Measurements from ENCODE around the gene ASB2. TPM values are rescaled to one million over a fixed set of nuclear protein-coding genes. Genes with fewer than 3 reads are reported as not detected.
A peak's percentile ranks its signal among the peaks of the same experiment; 100 is the strongest.

Gene ASB2
- total and polyA plus RNA-seq, 2 of the 13 experiments (the other 11 are each of a cell fraction or from before 2014, with no cell fraction given): 0.82 to 4.1 TPM

DNA sequence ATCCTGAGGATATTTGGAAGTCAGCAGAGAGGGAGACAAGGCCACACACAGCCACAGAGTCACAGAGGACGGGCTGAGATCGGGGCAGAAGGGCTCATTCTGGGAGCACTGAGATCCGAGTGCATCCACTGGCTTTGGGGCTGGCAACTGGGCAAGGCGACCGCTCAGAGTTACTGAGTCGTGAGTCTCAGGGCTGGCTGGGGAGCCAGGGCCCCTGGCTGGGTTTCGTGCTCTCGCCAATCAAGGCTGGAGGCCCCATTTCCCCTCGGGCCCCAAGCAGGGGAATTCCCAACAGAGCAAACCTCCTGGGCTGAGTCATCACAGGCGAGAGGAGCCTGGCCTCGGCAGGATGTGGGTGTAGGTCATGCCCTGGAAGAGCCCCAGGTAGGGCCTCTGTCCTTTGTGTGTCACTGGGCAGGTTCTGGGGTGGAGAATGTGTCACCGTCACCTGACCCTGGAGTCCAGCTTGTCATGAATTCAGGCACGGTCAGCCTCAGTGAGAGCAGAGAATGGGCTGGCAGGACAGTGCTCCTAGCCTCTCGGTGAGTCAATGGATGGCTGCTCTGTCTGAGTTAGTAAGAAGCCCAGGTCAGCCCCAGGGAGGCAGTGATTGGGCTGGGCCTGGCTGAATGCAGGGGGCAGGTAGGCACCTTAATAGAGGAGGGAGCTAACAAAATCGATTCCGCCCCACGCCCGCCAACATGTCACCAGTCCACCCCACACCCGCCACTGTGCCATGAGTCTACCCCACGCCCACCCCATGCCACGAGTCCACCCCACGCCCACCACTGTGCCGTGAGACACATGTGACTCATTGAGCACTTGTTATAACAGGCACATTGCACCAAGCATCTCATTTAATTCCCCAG lies 16.9 kb downstream of the ASB2 start:
- ATAC-seq (peak; percentile 92), DNase-seq (ENCODE audit: low spot score) (peak; percentile 98), FAIRE-seq (peak; percentile 91)
- Histone ChIP-seq H3K79me2 (ENCODE audit: insufficient read depth, low read length) (no peaks in the 10 kb centered on the region), H2AFZ (ENCODE audit: low read length) (no peak overlapping the region), H3K36me3 (replicated peaks in 1 of 2; ENCODE audit: control insufficient read depth in 1 of 2, insufficient read depth in 2 of 2, low read length in 2 of 2) (no peaks in the 10 kb centered on the region), H3K27me3 (ENCODE audit: control insufficient read depth in 1 of 2, insufficient read depth in 2 of 2, low read length in 2 of 2) (no peaks in the 10 kb centered on the region), H3K4me1 (ENCODE audit: insufficient read depth, low read length) (peaks cover 86% of the 10 kb centered on the region), H3K4me2 (ENCODE audit: low read depth, low read length) (peak overlapping the region; percentile 64), H3K9me3 (ENCODE audit: low read length) (no peaks in the 10 kb centered on the region), H3K27ac (ENCODE audit: extremely low read length, insufficient read depth, low read length) (peak overlapping the region; percentile 79), H3K4me3 (replicated peaks in 1 of 3; ENCODE audit: insufficient read depth in 1 of 3, low read depth in 2 of 3, low read length in 3 of 3) (peak overlapping the region in 1 of 3 experiments; percentile 44; a peak in 2 of 6 replicates), H3K9ac (ENCODE audit: insufficient read depth, low read depth, low read length) (peak overlapping the region; percentile 69), H4K20me1 (ENCODE audit: insufficient read depth, low read length) (no peaks in the 10 kb centered on the region)
- BruUV-seq (replicated peaks): no TSS peak
- intact Hi-C loops (cut with micrococcal nuclease; ENCODE audit: unreplicated experiment) (loop anchor here (10.0 kb wide), 1 partner anchor 175 kb away; no protein-coding TSS in a partner anchor), in situ Hi-C loops (cut with HindIII; ENCODE audit: extremely low pct_ligation_motif_present, low pct_unique_long_range_greater_than_20kb) (no loop called here)
- 38% methylated on average over 9 of the region's 23 CpGs for WGBS (ENCODE audit: low lambda C conversion rate)
- CTCF ChIA-PET (ENCODE audit: low intra/inter-chr PET ratio, low total read pairs): interaction anchor here (1.0 kb wide), 1 partner anchor 11 kb away, joined by 3 read pairs; no protein-coding TSS in a partner anchor
- POLR2A ChIA-PET: interaction anchor here (0.5 to 3.9 kb wide), 27 partner anchors 9 to 689 kb away, joined by 3 to 30 read pairs (median 5); partner anchors contain the start of genes CCDC197, DDX24, IFI27L1 and OTUB2
- TF ChIP-seq SP5 (CRISPR knock-in tag; IDR thresholded peaks at IDR 0.05; ENCODE audit: borderline replicate concordance, low read depth) (peak; percentile 95), ZNF33B (CRISPR knock-in tag; IDR thresholded peaks at IDR 0.05) (no peak), ARNT (IDR thresholded peaks at IDR 0.05) (no peak), ZNF296 (CRISPR knock-in tag; conservative IDR thresholded peaks at IDR 0.05) (no peak), PCBP2 (optimal IDR thresholded peaks at IDR 0.05; ENCODE audit: low read depth, low read length, poor library complexity, severe bottlenecking) (no peak), ZNF749 (CRISPR knock-in tag; IDR thresholded peaks at IDR 0.05; ENCODE audit: borderline replicate concordance) (0 out of 2 replicates have a peak, but pooled peaks have one; percentile 62), ZFP37 (CRISPR knock-in tag; IDR thresholded peaks at IDR 0.05; ENCODE audit: borderline replicate concordance) (peak; percentile 60; the same call in 1 of the 2 replicates), EEA1 (CRISPR knock-in tag; IDR thresholded peaks at IDR 0.05; ENCODE audit: borderline replicate concordance) (no peak; the same call in 1 of the 2 replicates), ZNF792 (CRISPR knock-in tag; IDR thresholded peaks at IDR 0.05) (peak; percentile 93), ZNF570 (CRISPR knock-in tag; IDR thresholded peaks at IDR 0.05; ENCODE audit: borderline replicate concordance) (no peak), ZBTB8A (CRISPR knock-in tag; IDR thresholded peaks at IDR 0.05; ENCODE audit: borderline replicate concordance, low read depth) (no peak)
- TF ChIP-seq, protein P1, sequence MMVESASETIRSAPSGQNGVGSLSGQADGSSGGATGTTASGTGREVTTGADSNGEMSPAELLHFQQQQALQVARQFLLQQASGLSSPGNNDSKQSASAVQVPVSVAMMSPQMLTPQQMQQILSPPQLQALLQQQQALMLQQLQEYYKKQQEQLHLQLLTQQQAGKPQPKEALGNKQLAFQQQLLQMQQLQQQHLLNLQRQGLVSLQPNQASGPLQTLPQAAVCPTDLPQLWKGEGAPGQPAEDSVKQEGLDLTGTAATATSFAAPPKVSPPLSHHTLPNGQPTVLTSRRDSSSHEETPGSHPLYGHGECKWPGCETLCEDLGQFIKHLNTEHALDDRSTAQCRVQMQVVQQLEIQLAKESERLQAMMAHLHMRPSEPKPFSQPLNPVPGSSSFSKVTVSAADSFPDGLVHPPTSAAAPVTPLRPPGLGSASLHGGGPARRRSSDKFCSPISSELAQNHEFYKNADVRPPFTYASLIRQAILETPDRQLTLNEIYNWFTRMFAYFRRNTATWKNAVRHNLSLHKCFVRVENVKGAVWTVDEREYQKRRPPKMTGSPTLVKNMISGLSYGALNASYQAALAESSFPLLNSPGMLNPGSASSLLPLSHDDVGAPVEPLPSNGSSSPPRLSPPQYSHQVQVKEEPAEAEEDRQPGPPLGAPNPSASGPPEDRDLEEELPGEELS (CRISPR knock-in tag; IDR thresholded peaks at IDR 0.05): peak; percentile 92
- TF ChIP-seq, protein P2, sequence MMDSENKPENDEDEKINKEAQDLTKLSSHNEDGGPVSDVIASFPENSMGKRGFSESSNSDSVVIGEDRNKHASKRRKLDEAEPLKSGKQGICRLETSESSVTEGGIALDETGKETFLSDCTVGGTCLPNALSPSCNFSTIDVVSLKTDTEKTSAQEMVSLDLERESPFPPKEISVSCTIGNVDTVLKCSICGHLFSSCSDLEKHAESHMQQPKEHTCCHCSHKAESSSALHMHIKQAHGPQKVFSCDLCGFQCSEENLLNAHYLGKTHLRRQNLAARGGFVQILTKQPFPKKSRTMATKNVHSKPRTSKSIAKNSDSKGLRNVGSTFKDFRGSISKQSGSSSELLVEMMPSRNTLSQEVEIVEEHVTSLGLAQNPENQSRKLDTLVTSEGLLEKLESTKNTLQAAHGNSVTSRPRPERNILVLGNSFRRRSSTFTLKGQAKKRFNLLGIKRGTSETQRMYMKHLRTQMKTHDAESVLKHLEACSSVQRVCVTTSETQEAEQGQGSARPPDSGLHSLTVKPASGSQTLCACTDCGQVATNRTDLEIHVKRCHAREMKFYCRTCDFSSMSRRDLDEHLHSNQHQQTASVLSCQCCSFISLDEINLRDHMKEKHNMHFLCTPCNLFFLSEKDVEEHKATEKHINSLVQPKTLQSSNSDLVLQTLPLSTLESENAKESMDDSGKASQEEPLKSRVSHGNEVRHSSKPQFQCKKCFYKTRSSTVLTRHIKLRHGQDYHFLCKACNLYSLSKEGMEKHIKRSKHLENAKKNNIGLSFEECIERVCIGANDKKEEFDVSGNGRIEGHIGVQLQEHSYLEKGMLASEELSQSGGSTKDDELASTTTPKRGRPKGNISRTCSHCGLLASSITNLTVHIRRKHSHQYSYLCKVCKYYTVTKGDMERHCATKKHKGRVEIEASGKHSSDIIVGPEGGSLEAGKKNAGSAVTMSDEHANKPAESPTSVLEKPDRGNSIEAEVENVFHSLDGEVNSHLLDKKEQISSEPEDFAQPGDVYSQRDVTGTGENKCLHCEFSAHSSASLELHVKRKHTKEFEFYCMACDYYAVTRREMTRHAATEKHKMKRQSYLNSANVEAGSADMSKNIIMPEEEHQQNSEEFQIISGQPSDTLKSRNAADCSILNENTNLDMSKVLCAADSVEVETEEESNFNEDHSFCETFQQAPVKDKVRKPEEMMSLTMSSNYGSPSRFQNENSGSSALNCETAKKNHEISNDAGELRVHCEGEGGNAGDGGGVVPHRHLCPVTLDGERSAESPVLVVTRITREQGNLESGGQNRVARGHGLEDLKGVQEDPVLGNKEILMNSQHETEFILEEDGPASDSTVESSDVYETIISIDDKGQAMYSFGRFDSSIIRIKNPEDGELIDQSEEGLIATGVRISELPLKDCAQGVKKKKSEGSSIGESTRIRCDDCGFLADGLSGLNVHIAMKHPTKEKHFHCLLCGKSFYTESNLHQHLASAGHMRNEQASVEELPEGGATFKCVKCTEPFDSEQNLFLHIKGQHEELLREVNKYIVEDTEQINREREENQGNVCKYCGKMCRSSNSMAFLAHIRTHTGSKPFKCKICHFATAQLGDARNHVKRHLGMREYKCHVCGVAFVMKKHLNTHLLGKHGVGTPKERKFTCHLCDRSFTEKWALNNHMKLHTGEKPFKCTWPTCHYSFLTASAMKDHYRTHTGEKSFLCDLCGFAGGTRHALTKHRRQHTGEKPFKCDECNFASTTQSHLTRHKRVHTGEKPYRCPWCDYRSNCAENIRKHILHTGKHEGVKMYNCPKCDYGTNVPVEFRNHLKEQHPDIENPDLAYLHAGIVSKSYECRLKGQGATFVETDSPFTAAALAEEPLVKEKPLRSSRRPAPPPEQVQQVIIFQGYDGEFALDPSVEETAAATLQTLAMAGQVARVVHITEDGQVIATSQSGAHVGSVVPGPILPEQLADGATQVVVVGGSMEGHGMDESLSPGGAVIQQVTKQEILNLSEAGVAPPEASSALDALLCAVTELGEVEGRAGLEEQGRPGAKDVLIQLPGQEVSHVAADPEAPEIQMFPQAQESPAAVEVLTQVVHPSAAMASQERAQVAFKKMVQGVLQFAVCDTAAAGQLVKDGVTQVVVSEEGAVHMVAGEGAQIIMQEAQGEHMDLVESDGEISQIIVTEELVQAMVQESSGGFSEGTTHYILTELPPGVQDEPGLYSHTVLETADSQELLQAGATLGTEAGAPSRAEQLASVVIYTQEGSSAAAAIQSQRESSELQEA (CRISPR knock-in tag; IDR thresholded peaks at IDR 0.05; ENCODE audit: not compliant biosample characterization): no peak
